Rectal smooth muscle tissue (tissue), 1 donor: ENCODE measurements around the gene UBR2.
"Not testable (repeated sequence)": the region's sequence is repeated elsewhere in the genome, so short reads cannot be mapped to it uniquely, and the experiment has no call there.

Experiments
- H3K27ac ChIP-seq: one replicate; pipeline ENCODE4 v1.7.0; 2013; ENCODE audit warnings: low read depth, low read length, inconsistent platforms
- H3K27me3 ChIP-seq: one replicate; pipeline ENCODE4 v1.7.0; 2013; ENCODE audit warnings: low read length; ENCODE audit not compliant: control insufficient read depth, insufficient read depth
- H3K36me3 ChIP-seq: one replicate; pipeline ENCODE4 v1.7.0; 2013; ENCODE audit warnings: low read length; ENCODE audit not compliant: control insufficient read depth, insufficient read depth
- H3K4me1 ChIP-seq: one replicate; pipeline ENCODE4 v1.7.0; 2013; ENCODE audit warnings: low read length; ENCODE audit not compliant: control insufficient read depth, insufficient read depth
- H3K4me3 ChIP-seq: one replicate; pipeline ENCODE4 v1.7.0; 2013; ENCODE audit warnings: low read length
- H3K9ac ChIP-seq: one replicate; pipeline ENCODE4 v1.7.0; 2013; ENCODE audit warnings: low read length

Gene UBR2

DNA sequence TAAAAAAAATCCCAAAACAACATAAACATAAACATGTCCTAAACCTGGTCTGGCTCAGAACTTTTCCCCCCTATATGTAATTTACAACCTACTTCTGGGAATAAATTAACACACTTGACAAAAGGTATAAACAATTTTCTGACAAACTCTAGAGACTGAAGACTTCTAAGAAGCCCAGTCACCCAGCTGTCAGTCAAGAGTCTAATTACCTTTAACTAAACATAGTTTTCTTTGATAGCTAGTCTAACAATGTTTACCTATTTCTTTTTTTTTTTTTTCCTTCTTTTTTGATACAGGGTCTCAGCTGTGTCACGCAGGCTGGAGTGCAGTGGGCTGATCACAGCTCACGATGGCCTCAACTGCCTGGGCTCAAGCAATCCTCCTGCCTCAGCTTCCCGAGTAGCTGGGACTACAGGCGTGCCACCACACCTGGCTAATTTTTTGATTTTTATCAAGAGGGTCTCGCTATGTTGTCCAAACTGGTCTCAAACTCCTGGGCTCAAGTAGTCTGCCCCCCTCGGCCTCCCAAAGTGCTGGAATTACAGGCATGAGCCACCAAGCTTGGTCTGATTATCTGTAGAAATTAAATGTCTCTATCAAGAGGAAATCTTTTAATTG lies 932 bp upstream of the UBR2 start:
- Histone ChIP-seq H3K27ac (no peak overlapping the region), H3K4me1 (peaks cover 7% of the 10 kb centered on the region), H3K4me3 (no peak overlapping the region)

DNA sequence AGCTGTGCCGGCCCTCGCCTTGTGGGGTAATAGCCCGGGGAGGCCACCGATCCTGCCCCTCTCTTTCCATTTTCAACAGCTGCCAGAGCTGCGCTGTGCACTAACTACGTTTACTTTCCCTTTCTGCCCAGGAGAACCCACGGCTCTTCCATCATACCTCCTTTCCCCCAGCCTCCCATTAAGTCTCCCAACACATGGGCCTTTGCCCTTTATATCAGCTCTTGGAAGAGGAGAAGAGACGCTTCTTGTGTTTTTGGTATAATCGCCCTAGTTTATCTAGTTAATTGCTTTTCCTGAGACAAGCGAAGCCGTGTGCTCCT lies 637 bp downstream of the UBR2 start:
- Histone ChIP-seq H3K4me1 (peaks cover 7% of the 10 kb centered on the region), H3K27me3 (no peaks in the 10 kb centered on the region), H3K4me3 (peak overlapping the region; percentile 86), H3K27ac (peak overlapping the region; percentile 94), H3K9ac (peak overlapping the region; percentile 93), H3K36me3 (no peaks in the 10 kb centered on the region)

More for the DNA sequence above, 932 bp upstream of the UBR2 start:
- Histone ChIP-seq H3K9ac (no peak overlapping the region), H3K27me3 (no peaks in the 10 kb centered on the region), H3K36me3 (no peaks in the 10 kb centered on the region)

DNA sequence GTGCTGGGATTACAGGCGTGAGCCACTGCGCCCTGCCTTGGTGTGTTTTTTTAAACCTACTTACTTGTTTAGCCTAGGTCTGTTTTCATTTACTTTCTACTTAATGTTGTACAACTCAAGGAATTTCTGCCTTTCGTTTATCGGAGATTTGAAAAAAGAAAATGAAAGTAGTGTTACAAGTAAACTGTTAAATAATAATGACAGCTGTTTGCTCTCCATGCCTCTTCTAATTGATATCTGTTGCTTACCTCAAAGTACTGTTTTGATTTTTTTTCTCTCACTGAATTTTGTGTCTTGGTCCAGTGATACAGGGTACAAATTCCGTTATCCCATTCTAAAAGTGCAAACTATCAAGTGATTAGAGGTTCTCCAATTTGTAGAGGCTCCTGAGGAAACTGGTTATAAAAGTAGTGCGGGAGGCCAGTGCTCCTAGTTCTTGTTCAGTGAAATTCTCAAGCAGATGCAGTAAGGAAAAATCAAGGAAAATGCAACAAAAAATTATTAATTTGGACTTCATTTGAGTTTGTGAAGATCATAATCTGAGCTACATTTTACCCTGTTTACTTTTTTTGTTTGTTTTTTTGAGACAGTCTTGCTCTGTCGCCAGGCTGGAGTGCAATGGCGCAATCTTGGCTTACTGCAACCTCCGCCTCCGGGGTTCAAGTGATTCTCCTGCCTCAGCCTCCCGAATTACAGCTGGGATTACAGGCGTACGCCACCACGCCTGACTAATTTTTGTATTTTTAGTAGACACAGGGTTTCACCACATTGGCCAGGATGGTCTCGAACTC lies 2.2 kb downstream of the UBR2 start:
- H3K9ac ChIP-seq: no peak overlapping the region
- no peaks in the 10 kb centered on the region for H3K27me3 ChIP-seq
- peaks cover 7% of the 10 kb centered on the region for H3K4me1 ChIP-seq
- H3K4me3 ChIP-seq: peak overlapping the region; percentile 86
- peak overlapping the region; percentile 94 for H3K27ac ChIP-seq
- H3K36me3 ChIP-seq: no peaks in the 10 kb centered on the region

DNA sequence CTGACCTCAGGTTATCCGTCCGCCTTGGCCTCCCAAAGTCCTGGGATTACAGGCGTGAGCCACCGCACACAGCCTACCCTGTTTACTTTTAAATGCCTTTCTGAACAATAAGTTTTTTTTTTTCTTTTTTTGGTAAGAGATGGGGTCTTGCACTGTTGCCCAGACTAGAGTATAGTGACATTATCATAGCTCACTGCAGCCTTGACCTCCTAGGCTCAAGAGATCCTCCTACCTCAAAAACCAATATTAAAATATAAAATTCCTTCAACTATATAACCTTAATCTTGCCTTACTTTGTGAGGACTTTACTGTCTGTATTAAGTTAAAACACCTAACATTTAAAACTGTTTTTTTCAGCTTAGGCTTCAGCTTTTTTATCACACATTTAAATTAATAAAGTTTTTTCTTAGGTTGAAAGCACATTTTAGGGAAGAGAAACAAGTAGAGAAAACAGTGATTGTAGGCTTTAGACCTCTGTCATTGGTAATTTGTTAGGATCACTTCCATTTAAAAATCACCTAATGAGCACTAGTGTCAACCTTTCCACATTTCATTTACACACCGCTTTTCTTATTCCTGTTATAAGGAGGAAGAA lies 2.9 kb downstream of the UBR2 start:
- Histone ChIP-seq H3K9ac (no peak overlapping the region), H3K27me3 (no peaks in the 10 kb centered on the region), H3K36me3 (no peaks in the 10 kb centered on the region), H3K4me3 (no peak overlapping the region), H3K4me1 (peaks cover 7% of the 10 kb centered on the region), H3K27ac (no peak overlapping the region)

DNA sequence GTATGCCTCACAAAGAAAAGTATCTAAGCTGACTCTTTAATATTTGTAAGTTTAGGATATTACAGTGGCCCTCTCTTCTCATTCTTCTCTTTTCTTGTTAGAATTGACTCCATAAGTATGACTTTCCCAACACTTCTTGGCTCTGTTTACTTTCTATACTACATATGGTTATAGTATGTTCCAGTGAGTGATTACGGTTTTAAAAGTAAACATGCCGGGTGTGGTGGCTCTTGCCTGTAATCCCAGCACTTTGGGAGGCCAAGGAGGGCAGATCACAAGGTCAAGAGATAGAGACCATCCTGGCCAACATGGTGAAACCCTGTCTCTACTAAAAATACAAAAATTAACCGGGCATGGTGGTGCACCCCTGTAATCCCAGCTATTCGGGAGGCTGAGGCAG lies 3.4 kb downstream of the UBR2 start:
- H3K4me1 ChIP-seq, H3K4me3 ChIP-seq, H3K27ac ChIP-seq, H3K36me3 ChIP-seq, H3K9ac ChIP-seq, H3K27me3 ChIP-seq: not testable (repeated sequence)

DNA sequence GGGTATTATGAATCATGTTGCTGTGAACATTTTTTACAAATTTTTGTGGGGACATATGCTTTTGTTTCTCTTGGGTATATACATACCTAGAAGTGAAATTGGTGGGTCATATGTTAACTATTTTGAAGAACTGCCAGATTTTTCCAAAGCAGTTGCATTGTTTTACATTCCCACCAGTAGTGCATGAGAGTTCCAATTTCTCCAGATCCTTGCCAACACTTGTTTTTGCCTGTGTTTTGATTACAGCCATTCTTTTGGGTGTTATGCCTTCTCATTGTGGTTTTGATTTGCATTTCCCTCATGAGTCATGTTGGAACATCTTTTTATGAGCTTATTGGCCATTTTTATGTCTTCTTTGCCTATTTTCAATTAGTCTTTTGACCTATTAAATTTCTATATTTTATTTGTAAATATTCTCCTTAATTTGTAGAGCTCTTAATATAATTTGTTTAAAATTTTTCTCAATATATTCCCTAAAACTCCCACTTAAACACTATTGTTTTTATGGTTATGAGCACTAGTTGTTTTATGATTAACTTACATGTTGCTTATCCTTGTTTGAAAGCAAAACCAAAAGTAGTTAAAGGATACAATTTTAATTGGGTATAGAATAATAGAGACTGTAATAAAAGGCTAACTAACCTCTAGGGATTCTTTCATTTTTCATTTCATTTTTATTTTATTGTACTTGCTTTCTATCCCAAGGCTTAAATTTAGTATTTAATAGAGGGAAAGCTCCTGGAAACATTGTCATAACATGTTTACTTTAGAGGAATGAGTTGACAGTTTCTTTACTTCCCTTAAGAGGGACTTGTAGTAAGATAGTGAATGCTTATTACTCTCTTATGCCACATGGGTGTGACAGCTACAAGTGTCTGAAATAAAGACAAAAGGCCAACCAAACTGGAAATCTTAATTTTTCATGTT lies 5.5 kb downstream of the UBR2 start:
- no peaks in the 10 kb centered on the region for H3K27me3 ChIP-seq
- H3K9ac ChIP-seq: no peak overlapping the region
- H3K4me3 ChIP-seq: no peak overlapping the region
- peaks cover 7% of the 10 kb centered on the region for H3K4me1 ChIP-seq
- no peaks in the 10 kb centered on the region for H3K36me3 ChIP-seq
- no peak overlapping the region for H3K27ac ChIP-seq

DNA sequence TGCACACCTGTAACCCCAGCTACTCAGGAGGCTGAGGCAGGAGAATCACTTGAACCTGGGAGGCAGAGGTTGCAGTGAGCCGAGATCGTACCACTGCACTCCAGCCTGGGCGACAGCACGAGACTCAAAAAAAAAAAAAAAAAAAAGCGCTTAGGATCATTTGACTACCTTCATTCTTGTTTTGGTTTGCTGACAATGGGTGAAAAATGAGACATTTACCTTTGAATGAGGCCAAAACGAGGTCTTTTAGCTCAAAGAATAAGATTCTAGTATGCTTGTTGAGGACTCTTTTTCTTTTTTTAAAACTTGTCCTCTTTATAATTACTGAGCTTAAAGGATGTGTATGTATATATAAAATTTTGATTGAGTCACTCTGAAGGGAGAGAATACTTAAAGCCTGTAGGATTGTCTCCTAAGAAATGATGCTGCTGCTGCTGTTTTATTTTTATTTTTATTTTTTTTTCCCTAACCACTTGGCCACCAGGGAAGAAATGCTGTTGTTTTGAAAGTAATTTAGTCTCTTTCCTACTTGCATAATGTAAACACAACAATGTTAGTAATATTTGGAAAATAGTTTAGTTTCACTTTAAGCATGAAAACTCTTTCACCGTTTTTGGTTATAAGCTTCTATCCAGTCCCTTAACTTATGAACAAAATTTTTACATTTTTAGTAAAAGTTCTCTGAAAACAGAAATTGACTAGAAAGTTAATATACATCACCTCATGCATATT lies 7.9 kb downstream of the UBR2 start:
- Histone ChIP-seq H3K4me1 (no peaks in the 10 kb centered on the region), H3K36me3 (peaks cover 3% of the 10 kb centered on the region), H3K27ac (no peak overlapping the region), H3K27me3 (no peaks in the 10 kb centered on the region), H3K9ac (no peak overlapping the region), H3K4me3 (no peak overlapping the region)

DNA sequence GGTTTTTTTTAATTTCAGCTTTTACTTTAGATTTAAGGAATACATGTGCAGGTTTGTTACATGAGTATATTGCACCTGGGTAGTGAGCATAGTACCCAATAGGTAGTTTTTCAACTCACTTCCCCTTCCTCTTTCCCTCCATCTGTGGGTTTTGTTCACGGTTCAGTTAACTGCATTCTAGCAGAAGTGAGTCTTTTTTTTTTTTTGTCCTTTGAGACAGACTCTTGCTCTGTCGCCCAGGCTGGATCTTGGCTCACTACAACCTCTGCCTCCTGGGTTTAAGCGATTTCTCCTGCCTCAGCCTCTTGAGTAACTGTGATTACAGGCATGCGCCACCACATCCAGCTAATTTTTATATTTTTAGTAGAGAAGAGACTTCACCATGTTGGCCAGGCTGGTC lies 8.7 kb downstream of the UBR2 start:
- no peak overlapping the region for H3K27ac ChIP-seq

DNA sequence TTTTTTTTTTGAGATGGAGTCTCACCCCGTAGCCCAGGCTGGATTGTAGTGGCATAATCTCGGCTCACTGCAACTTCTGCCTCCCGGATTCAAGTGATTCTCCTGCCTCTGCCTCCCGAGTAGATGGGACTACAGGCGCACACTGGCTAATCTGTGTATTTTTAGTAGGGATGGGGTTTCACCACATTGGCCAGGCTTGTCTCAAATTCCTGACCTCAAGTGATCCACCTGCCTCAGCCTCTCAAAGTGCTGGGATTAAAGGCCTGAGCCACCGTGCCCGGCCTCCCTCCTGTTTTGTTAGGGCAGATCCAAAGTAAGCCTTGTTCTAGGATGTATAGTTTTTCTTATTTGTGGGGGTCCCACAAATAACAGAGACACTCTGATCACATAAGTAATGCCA lies 12.7 kb downstream of the UBR2 start:
- H3K4me1 ChIP-seq, H3K27ac ChIP-seq: not testable (repeated sequence)

More for the DNA sequence above, 8.7 kb downstream of the UBR2 start:
- Histone ChIP-seq H3K4me1 (no peaks in the 10 kb centered on the region), H3K36me3 (peaks cover 4% of the 10 kb centered on the region), H3K4me3 (no peak overlapping the region), H3K9ac (no peak overlapping the region), H3K27me3 (no peaks in the 10 kb centered on the region)

DNA sequence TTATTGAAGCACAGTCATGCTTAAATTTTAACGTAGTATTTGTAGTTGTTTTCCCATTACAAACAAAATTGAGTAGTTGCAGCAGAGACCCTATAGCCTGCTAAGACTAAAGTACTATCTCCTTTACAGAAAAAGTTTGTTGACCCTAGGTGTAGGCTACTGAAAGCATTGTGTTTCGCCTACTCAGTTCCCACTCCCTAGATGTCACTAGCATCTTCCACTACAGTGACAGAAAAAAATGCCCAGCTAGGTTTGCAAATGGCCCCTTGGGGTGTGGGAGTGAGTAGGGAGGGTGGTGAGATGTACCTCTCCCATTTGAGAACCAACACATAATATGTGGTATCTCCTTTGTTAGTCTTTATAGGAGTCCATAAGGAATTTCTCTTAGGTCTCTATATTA lies 34.5 kb downstream of the UBR2 start:
- Histone ChIP-seq H3K4me3 (no peak overlapping the region), H3K36me3 (peaks cover 2% of the 10 kb centered on the region), H3K9ac (no peak overlapping the region), H3K27me3 (no peaks in the 10 kb centered on the region), H3K4me1 (no peaks in the 10 kb centered on the region), H3K27ac (no peak overlapping the region)

More for the DNA sequence above, 12.7 kb downstream of the UBR2 start:
- not testable (repeated sequence) for H3K27me3 ChIP-seq, H3K4me3 ChIP-seq, H3K36me3 ChIP-seq, H3K9ac ChIP-seq

DNA sequence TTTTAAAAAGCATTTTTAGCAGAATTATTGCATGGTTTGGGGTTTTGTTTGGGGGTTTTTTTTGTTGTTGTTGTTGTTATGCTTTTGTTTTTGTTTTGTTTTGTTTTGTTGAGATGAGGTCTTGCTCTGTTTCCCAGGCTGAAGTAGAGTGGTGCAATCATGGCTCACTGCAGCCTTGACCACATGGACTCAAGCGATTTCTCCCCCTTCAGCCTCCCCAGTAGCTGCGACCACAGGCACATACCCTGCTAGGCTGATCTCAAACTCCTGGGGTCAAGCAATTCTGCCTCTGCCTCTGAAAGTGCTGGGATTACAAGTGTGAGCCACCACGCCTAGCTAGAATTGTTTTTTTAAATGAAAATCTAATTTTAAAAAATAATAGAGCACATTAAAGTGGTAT lies 35.7 kb downstream of the UBR2 start:
- Histone ChIP-seq H3K36me3 (peaks cover 2% of the 10 kb centered on the region), H3K4me3 (no peak overlapping the region), H3K9ac (no peak overlapping the region), H3K27me3 (no peaks in the 10 kb centered on the region), H3K4me1 (no peaks in the 10 kb centered on the region), H3K27ac (no peak overlapping the region)

DNA sequence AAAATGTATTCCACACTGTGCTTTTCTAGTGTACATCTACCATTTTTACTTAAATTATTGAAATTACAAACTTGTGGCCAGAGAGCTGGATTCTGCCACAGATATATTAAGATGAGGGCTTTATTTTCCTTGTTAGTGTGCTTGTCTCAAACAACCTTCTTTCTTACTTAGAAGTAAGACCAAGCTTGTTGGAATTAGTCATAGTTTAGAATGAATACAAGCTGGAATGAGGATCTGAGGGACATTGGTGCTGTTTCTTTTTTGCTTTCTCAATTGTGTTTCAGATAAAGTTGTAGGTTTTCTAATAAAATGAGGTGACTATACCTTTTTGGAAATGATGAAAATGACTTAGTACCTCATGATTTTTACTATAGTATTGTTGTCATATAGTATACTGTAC lies 40.3 kb downstream of the UBR2 start:
- H3K27me3 ChIP-seq: no peaks in the 10 kb centered on the region
- no peak overlapping the region for H3K4me3 ChIP-seq
- no peak overlapping the region for H3K9ac ChIP-seq
- no peaks in the 10 kb centered on the region for H3K4me1 ChIP-seq
- peaks cover 2% of the 10 kb centered on the region for H3K36me3 ChIP-seq
- H3K27ac ChIP-seq: no peak overlapping the region
